Lower lobe of right lung (tissue), 2 donors: ENCODE results near the gene LXN. TPM values are rescaled to one million over a fixed set of nuclear protein-coding genes. Genes with fewer than 3 reads are reported as not detected.
A peak's percentile ranks its signal among the peaks of the same experiment; 100 is the strongest.

Source experiments
- ATAC-seq, 2 donors: fragments of 200-7000 bp; cut with Tn5 transposase; one replicate each; pipeline ENCODE4 v1.9.1; 2020 to 2022; ENCODE audit warnings: mild to moderate bottlenecking in 2 of 2, moderate library complexity in 2 of 2
- DNase-seq: peaks from one replicate; pipeline ENCODE4 v3.0.0-alpha.2; 2020
- H3K27ac ChIP-seq: fragments of 200-600 bp; one replicate; pipeline ENCODE4 v1.8.0; 2022
- H3K27me3 ChIP-seq: fragments of 200-600 bp; one replicate; pipeline ENCODE4 v1.8.0; 2022; ENCODE audit warnings: low read depth
- H3K36me3 ChIP-seq: fragments of 200-600 bp; one replicate; pipeline ENCODE4 v1.8.0; 2022; ENCODE audit warnings: mild to moderate bottlenecking
- H3K4me1 ChIP-seq: fragments of 200-600 bp; one replicate; pipeline ENCODE4 v1.8.0; 2022
- H3K4me3 ChIP-seq: fragments of 200-600 bp; one replicate; pipeline ENCODE4 v1.8.0; 2022; ENCODE audit warnings: mild to moderate bottlenecking
- H3K9me3 ChIP-seq: fragments of 200-600 bp; one replicate; pipeline ENCODE4 v1.8.0; 2022
- CTCF ChIP-seq: fragments of 200-600 bp; IDR thresholded peaks from one replicate; pipeline ENCODE4 v1.8.0; 2022; ENCODE audit warnings: antibody characterized with exemption, mild to moderate bottlenecking
- intact Hi-C: fragments of 100-400 bp; cut with DNase I; formaldehyde crosslinking; loops from one replicate; pipeline ENCODE4 v1.11.0; 2022
- total RNA-seq: library from RNA; stranded (reverse); fragmentation: NEBNext Ultra II Directional; extraction: Animal tissue kit (Norgen Biotek cat#: 25700); gene quantifications from one replicate; pipeline ENCODE4 v1.2.1, GENCODE V29; 2021
- donor health status: DM: no; HTN: yes; CAD: no; lungs with severe emphysema.

LXN gene
- total RNA-seq, 1 donor from 2014 or later = 18.8 TPM

GRCh38 chr3:158659454-158660237 lies 12.8 kb downstream of the LXN start:
- intact Hi-C loops = loop anchor here (10.0 kb wide), 1 partner anchor 135 kb away; no protein-coding TSS in a partner anchor
- Histone ChIP-seq H3K4me3 (no peak overlapping the region), H3K27me3 (no peaks in the 10 kb centered on the region), H3K36me3 (peaks cover 86% of the 10 kb centered on the region), H3K4me1 (peaks cover 9% of the 10 kb centered on the region), H3K9me3 (no peaks in the 10 kb centered on the region), H3K27ac (peak overlapping the region; percentile 27)
- DNase-seq = no peak
- peak; percentile 70 to 82 for ATAC-seq
- TF ChIP-seq CTCF = peak; percentile 65

GRCh38 chr3:158658889-158659288 lies 13.6 kb downstream of the LXN start:
- no peaks in the 10 kb centered on the region for H3K9me3 ChIP-seq
- H3K4me1 ChIP-seq = peaks cover 9% of the 10 kb centered on the region
- no peaks in the 10 kb centered on the region for H3K27me3 ChIP-seq
- TF ChIP-seq CTCF = no peak
- no peak for DNase-seq
- H3K36me3 ChIP-seq = peaks cover 86% of the 10 kb centered on the region
- H3K4me3 ChIP-seq = no peak overlapping the region
- no peak for ATAC-seq
- intact Hi-C loops = loop anchor here (10.0 kb wide), 1 partner anchor 136 kb away; no protein-coding TSS in a partner anchor
- H3K27ac ChIP-seq = no peak overlapping the region

- intact Hi-C loops = loop anchor here (10.0 kb wide), 1 partner anchor 142 kb away; no protein-coding TSS in a partner anchor
- DNase-seq (no peak), ATAC-seq (no peak)
- Histone ChIP-seq H3K4me1 (no peaks in the 10 kb centered on the region), H3K36me3 (peaks cover 93% of the 10 kb centered on the region), H3K27me3 (no peaks in the 10 kb centered on the region), H3K4me3 (no peak overlapping the region), H3K27ac (no peak overlapping the region), H3K9me3 (no peaks in the 10 kb centered on the region)
- no peak for TF ChIP-seq CTCF
These were observed 20.0 kb downstream of the LXN start for GRCh38 chr3:158652463-158652862.

- ATAC-seq (no peak), DNase-seq (no peak)
- Histone ChIP-seq H3K27ac (no peak overlapping the region), H3K36me3 (peaks cover 98% of the 10 kb centered on the region), H3K9me3 (no peaks in the 10 kb centered on the region), H3K4me3 (no peak overlapping the region), H3K27me3 (no peaks in the 10 kb centered on the region), H3K4me1 (peaks cover 4% of the 10 kb centered on the region)
- intact Hi-C loops = loop anchor here (10.0 kb wide), 1 partner anchor 144 kb away; no protein-coding TSS in a partner anchor
- no peak for TF ChIP-seq CTCF
These were observed 21.3 kb downstream of the LXN start for GRCh38 chr3:158651192-158651591.

GRCh38 chr3:158649791-158650190 lies 22.7 kb downstream of the LXN start:
- ATAC-seq (no peak), DNase-seq (no peak)
- H3K4me3 ChIP-seq = no peak overlapping the region
- no peaks in the 10 kb centered on the region for H3K27me3 ChIP-seq
- no peak overlapping the region for H3K27ac ChIP-seq
- H3K36me3 ChIP-seq = peaks cover 87% of the 10 kb centered on the region
- intact Hi-C loops = loop anchor here (10.0 kb wide), 1 partner anchor 145 kb away; no protein-coding TSS in a partner anchor
- peaks cover 16% of the 10 kb centered on the region for H3K4me1 ChIP-seq
- TF ChIP-seq CTCF = no peak
- H3K9me3 ChIP-seq = no peaks in the 10 kb centered on the region
